ENCODE data around the gene GNA15. TPM values are rescaled to one million over a fixed set of nuclear protein-coding genes. Genes with fewer than 3 reads are reported as not detected.

The GNA15 gene
- total RNA-seq, 2 donors from 2014 or later: not detected

GRCh38 chr19:3157096-3157845 is 21.4 kb downstream of the GNA15 start:
- Mint-ChIP-seq H3K9me3 (peaks cover 5% of the 10 kb centered on the region), H3K4me3 (no peak overlapping the region), H3K36me3 (ENCODE audit: low read depth) (no peaks in the 10 kb centered on the region), H3K4me1 (no peaks in the 10 kb centered on the region), H3K27ac (no peak overlapping the region), H3K27me3 (ENCODE audit: insufficient read depth) (peaks cover 8% of the 10 kb centered on the region)
- no peak for DNase-seq
- Histone ChIP-seq H3K27me3 (ENCODE audit: control insufficient read depth, insufficient read depth, low read length, poor library complexity, severe bottlenecking) (no peaks in the 10 kb centered on the region), H3K4me1 (ENCODE audit: control insufficient read depth, insufficient read depth, low read length) (no peaks in the 10 kb centered on the region), H3K9me3 (ENCODE audit: control insufficient read depth, low read length) (no peaks in the 10 kb centered on the region), H3K4me3 (ENCODE audit: low read length) (no peak overlapping the region), H3K27ac (ENCODE audit: low read depth, low read length) (no peak overlapping the region), H3K36me3 (ENCODE audit: control insufficient read depth, insufficient read depth, low read length) (no peaks in the 10 kb centered on the region), H3K9ac (ENCODE audit: extremely low read depth, low read length, poor library complexity, severe bottlenecking) (no peak overlapping the region)
- TF ChIP-seq CTCF (conservative IDR thresholded peaks at IDR 0.05): no peak
- WGBS, 2 experiments (ENCODE audit: insufficient coverage in 1 of 2, insufficient read length in 1 of 2): 93 to 95% methylated on average over 22 to 23 of the region's 23 CpGs

- Histone ChIP-seq H3K27me3 (ENCODE audit: control insufficient read depth, insufficient read depth, low read length, poor library complexity, severe bottlenecking) (peaks cover 5% of the 10 kb centered on the region), H3K9ac (ENCODE audit: extremely low read depth, low read length, poor library complexity, severe bottlenecking) (no peak overlapping the region), H3K4me3 (ENCODE audit: low read length) (no peak overlapping the region), H3K36me3 (ENCODE audit: control insufficient read depth, insufficient read depth, low read length) (no peaks in the 10 kb centered on the region), H3K9me3 (ENCODE audit: control insufficient read depth, low read length) (no peaks in the 10 kb centered on the region), H3K4me1 (ENCODE audit: control insufficient read depth, insufficient read depth, low read length) (no peaks in the 10 kb centered on the region), H3K27ac (ENCODE audit: low read depth, low read length) (no peak overlapping the region)
- Mint-ChIP-seq H3K27me3 (ENCODE audit: insufficient read depth) (peaks cover 21% of the 10 kb centered on the region), H3K36me3 (ENCODE audit: low read depth) (no peaks in the 10 kb centered on the region), H3K9me3 (peaks cover 5% of the 10 kb centered on the region), H3K27ac (no peak overlapping the region), H3K4me3 (no peak overlapping the region), H3K4me1 (peaks cover 4% of the 10 kb centered on the region)
- TF ChIP-seq CTCF (conservative IDR thresholded peaks at IDR 0.05): no peak
- WGBS, 2 experiments (ENCODE audit: insufficient coverage in 1 of 2, insufficient read length in 1 of 2): 71 to 76% methylated on average over 7 to 8 of the region's 8 CpGs
- DNase-seq: no peak
Observed at GRCh38 chr19:3159565-3159964, 23.7 kb downstream of the GNA15 start.

GRCh38 chr19:3160219-3160618 is 24.4 kb downstream of the GNA15 start:
- Histone ChIP-seq H3K27ac (ENCODE audit: low read depth, low read length) (no peak overlapping the region), H3K4me3 (ENCODE audit: low read length) (no peak overlapping the region), H3K36me3 (ENCODE audit: control insufficient read depth, insufficient read depth, low read length) (no peaks in the 10 kb centered on the region), H3K9ac (ENCODE audit: extremely low read depth, low read length, poor library complexity, severe bottlenecking) (no peak overlapping the region), H3K4me1 (ENCODE audit: control insufficient read depth, insufficient read depth, low read length) (no peaks in the 10 kb centered on the region), H3K9me3 (ENCODE audit: control insufficient read depth, low read length) (no peaks in the 10 kb centered on the region), H3K27me3 (ENCODE audit: control insufficient read depth, insufficient read depth, low read length, poor library complexity, severe bottlenecking) (peaks cover 5% of the 10 kb centered on the region)
- H3K4me1 Mint-ChIP-seq: peaks cover 4% of the 10 kb centered on the region
- no peak for DNase-seq
- 67 to 79% methylated on average over 2 to 3 of the region's 3 CpGs for WGBS, 2 experiments (ENCODE audit: insufficient coverage in 1 of 2, insufficient read length in 1 of 2)
- H3K4me3 Mint-ChIP-seq: no peak overlapping the region
- H3K27ac Mint-ChIP-seq: no peak overlapping the region
- no peak for TF ChIP-seq CTCF (conservative IDR thresholded peaks at IDR 0.05)
- H3K9me3 Mint-ChIP-seq: peaks cover 5% of the 10 kb centered on the region
- peaks cover 23% of the 10 kb centered on the region for H3K27me3 Mint-ChIP-seq (ENCODE audit: insufficient read depth)
- no peaks in the 10 kb centered on the region for H3K36me3 Mint-ChIP-seq (ENCODE audit: low read depth)
